AG09309 (cell line): Measurements from ENCODE around the gene CAMK2A.

Source experiments
- DNase-seq: peaks from one replicate; pipeline ENCODE4 v3.0.0-alpha.2; 2010; ENCODE audit warnings: low read depth
- H3K4me3 ChIP-seq: 2 replicates; pipeline ENCODE4 v1.5.1; 2011; ENCODE audit warnings: mild to moderate bottlenecking, low read depth, low read length, moderate library complexity; ENCODE audit not compliant: control insufficient read depth
- CTCF ChIP-seq: IDR thresholded peaks from 2 replicates; pipeline ENCODE4 v1.5.1; 2011; ENCODE audit warnings: mild to moderate bottlenecking, low read depth, low read length, inconsistent platforms; ENCODE audit not compliant: insufficient read depth, control insufficient read depth; ENCODE audit errors: missing control alignments

CAMK2A gene

GRCh38 chr5:150322202-150322601 is 32.6 kb upstream of the CAMK2A start:
- no peak for DNase-seq
- TF ChIP-seq CTCF = no peak
- no peak overlapping the region for H3K4me3 ChIP-seq

GRCh38 chr5:150321784-150322183 is 32.2 kb upstream of the CAMK2A start:
- H3K4me3 ChIP-seq = no peak overlapping the region
- DNase-seq = no peak
- no peak for TF ChIP-seq CTCF

- no peak for DNase-seq
- H3K4me3 ChIP-seq = no peak overlapping the region
- TF ChIP-seq CTCF = no peak
Observed at GRCh38 chr5:150321211-150321610, 31.6 kb upstream of the CAMK2A start.

- peak; percentile 34 for DNase-seq
- no peak for TF ChIP-seq CTCF
- no peak overlapping the region for H3K4me3 ChIP-seq
Observed at GRCh38 chr5:150320044-150320613, 30.6 kb upstream of the CAMK2A start.

- no peak for TF ChIP-seq CTCF
- no peak for DNase-seq
- H3K4me3 ChIP-seq = no peak overlapping the region
Observed at GRCh38 chr5:150319484-150319790, 29.9 kb upstream of the CAMK2A start.

- H3K4me3 ChIP-seq = no peak overlapping the region
- TF ChIP-seq CTCF = no peak
- no peak for DNase-seq
Observed at GRCh38 chr5:150318613-150319483, 29.3 kb upstream of the CAMK2A start.
